Measurements from ENCODE around the gene MBP.

The MBP gene

DNA sequence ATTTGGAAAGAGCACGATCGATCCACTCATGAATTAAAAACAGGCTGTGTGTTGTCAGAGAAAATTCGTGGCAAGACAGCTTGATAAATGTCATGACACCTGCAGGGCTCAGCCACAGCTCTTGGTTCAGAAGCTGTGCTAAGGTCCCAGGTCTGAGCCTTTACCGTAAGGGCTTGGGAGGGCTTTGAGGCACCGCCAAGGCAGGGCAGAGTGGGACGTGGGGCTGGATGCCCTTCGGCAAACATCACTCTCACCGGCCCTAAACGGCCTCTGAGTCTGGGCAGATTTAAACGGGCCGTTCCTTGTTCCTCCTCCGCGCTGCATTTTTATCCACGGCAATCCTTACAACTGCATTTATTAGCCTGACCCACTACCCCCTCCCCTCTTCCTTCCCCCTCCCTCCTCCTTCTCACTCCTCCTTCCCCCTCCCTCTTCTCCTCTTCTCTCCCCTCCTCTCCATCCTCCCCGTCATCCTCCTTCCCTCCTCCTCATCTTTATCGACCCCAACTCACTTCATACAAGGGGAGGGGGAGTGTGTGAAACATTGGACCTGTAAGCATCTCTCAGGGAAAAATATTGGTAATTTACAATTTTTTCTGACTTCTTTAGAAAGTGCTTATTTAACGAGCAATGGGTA is 33.9 kb downstream of the MBP start:
- DNase-seq: no peak

DNA sequence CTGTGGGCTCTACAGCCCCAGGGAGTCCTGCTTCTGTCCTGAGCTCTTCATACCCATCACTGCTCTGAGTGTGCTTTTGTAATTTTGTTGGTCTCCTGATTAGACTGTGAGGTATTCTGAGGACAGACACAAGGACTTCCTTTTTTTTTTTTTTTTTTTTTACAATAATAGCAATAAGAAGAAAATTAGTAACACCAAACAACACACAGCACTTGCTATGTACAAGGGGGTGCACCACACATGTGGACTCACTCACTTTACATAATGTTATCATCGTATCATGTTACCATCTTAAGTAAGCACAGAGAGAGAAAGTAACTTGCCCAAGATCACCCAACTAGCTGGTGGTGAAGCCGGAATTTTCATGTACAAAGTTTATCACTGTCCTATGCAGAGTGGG is 34.6 kb downstream of the MBP start:
- DNase-seq: no peak

DNA sequence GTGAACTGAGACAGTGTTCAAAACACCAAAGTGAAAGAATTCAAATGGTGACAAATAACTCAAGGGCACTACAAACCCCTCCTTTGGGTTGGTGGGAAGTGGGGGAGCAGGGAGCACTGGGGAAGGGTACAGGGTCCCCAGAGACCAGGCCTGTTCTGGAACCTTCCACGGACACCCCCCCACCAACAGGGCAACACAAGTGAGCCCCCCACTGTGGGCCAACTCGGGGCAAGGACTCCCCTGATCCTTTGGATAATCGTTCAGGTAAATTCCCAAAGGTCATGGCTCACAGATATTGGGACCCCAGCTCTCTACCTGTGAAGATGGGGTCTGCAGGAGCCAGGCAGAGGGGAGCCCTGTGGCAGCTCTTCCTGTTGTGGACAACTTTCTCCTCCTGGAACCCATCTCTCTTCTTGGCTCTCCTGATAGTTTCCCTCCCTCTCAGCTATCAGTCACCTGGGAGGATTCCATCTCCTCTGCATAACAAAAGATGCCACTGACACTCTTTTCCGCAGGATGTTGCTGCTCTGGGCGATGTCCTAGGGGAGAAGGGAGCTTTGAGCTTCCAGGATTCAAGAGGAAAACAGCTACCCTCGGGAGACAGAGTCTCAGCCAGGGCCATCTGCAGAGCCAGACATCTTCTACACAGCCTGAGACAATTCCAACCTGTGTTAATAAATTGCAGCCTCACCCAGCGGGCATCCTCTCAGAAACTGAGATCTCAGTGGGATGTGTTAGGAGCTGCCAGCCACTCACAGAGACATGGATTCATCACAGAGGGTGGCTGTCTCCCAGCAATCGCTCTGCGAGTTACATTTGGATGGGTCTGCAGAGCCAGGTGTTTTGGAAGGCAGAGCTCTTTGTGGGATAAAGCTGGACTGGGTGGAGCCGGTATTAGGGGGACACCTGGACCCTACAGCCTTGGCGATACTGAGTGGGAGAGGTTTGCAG is 35.4 kb downstream of the MBP start:
- DNase-seq: no peak

DNA sequence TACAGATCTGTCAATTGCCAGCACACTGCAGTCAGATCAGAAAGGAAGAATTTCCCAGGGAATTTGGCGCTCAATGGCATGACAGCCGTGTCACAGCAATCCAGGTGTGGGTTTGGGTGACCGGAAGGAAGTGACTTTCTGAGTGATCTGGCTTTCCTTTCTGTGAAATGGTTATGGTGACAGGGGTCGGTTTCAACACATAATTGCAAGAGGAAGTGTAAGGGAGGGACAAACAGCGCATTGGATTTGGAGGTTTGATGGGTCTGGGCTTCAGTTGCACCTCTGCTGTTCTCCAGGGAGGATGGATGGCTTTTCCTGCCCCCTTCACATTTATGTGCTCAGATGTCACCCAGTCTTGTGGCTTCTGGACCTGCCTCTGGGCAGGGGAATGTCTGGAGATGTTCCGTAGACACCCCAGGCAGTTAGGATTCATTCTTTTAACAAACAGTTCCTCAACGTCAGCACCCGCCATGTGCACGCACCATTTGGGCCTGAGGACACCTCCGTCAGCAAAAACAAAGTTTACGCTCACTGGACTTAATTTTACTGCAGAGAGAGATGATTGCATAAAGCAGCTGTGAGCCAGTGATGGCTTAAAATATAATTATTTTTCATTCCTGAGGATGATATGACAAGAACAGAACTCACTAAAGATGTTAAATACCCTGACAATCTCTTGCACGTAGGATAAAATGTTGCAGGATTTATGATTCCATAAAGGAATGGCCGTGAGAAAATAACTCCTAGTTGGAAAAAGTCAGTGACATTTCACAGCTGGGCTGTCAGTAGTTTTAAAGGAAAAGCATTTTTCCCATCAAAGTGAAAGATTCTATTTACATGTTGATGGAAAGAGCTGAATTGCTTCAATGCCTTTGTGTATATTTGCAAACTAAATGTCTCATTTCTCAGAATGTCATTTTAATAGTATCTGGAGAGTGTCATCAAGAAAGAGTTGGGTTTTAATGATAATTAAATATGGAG is 36.9 kb downstream of the MBP start:
- DNase-seq: no peak

DNA sequence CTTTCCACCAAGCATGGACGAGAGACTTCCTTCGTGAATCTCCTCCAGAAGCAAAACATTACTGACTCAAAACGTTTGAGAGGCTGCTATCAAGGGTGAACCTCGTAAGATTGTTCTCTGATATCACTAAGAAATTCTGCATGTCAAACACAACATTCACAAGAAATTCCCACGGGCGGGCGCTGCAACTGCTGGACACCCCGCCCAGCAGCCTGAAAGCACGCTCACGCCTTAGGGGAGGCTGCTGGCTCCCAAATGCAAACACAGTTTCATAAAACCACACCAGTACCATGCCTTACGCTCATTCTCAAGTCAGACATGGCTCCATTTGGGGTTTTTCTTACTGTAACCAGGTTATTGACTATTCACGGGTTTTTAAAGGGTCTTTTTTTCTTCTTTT is 39.0 kb downstream of the MBP start:
- no peak for DNase-seq

DNA sequence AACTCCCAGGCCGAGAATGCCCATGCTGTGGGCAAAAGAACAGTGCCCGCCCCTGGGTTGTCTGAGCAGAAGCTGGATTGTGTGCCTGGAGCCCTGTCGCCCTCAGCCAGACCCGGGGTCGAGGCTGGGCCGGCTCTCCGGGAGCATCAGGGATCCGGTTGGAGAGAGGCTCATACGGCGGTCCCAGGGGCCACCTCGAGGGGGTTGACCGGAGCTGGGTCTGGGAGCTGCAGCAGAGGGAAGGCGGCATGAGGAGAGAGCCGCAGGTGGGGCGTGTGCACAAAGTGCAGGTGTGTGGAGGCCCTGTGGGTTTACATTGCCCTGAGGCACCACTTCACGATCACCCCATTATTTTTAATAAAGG is 39.5 kb downstream of the MBP start:
- no peak for DNase-seq

DNA sequence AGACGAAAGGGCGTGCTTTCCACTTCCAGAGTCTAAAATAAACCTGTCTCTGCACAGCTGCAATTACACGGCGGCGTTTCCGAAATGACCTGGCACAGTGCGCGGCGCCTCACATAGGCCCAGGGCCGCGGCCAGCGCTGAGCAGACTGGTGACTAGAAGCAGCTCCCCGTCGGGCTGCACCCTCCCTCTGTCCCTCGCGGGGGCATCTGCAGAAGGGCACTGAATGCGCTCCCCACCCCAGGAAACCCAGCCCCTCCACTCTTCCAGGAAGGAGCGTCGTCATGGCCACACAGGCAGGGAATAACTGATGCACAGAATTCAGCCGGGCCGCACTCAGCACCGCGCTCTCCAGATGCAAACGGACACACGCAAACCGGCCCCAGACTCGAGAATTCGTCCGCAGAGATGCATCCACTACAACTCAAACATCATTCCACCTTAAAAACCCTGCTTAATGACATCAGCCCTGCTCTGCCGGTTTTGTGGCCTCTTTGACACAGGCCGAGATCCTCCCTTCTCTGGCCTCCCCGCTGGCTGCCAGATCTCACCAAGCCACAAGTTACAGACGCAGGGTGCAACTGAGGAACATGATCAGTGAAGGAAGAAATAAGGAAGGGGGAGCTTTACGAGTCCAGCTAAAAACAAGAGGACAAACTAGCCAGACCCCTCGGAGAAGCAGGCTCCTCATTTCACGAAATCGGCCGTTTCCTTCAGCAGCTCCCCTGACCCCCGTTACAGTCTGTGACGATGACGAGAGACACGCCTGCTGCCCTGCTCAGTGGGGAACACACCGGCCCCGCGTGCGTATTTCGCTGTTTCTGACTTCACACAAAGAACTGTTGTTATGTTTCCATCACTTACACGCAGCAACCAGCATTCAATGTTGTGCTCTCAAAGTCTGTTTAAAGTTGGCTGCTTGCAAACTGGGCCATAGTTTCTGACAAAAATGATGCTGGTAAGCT is 40.2 kb downstream of the MBP start:
- DNase-seq: no peak

DNA sequence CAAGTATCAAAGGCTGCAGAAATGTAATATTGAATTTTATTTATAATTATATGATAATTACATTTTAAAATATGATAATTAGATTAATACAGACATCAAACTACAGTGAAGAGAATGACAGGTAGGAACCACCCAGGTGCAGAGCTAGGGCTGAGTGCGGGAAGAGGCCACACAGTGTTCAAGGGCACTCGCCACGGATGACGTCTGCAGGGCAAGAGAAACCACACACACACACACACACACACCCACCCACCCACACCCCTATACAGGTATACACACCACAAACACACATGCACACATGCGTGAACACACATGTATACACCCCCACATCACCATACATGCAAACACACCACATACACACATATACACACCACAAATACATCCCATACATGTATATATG is 41.2 kb downstream of the MBP start:
- DNase-seq: no peak

DNA sequence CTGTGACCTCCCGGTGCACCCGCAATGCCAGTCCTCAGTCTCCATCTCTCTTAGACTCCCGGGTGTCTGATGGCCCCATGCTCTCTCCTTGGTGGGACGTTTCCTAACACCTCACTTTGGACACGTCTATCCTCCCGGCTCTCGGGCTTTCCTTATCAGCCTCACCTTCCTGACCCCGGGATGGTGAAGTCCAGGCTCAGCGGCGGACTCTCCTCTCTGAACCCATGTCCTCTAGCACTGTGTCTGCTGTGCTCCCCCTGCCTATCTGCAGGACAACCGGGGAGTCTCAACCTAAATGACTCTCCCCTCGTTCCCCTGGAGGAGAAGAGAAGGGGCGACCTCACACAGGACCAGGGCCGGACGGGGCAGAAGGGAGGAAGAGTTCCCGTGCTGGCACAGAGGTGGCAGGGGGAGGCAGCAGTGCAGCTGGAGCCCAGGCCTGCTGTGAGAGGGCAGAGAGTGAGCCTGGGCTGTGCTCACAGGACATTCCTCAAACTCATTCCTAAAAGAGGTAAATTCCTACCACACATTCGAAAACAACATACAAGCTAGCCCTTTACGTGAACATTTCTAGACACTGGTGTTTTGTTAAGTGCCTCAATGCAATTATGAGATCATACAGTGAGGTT is 41.9 kb downstream of the MBP start:
- DNase-seq: no peak

DNA sequence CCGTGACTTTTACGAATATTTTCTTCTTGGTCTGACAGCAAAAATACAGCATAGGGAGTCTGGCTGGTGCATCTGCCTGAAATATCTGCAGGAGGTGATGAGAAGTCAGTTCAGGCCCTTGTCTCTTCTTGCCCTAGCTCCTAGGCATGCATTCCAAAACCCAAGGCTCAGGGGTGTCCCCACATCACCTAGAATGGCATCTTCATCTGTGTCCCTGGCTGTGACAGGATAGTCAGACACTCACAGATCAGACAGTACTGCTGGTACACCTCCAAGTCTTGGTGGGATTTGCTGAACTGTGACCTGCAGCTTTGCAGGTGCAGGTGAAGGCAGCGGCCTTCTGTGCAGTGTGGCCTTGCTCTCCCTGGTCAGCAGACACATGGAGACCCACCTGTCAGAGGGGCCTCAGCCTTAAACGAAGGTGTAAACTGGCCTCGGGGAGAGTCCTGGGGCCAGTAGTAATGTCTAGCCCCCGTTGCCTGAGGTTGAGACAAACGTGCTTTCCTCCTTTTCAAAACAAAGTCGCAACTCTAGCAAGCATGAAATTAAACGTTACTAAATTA is 42.8 kb downstream of the MBP start:
- DNase-seq: no peak

DNA sequence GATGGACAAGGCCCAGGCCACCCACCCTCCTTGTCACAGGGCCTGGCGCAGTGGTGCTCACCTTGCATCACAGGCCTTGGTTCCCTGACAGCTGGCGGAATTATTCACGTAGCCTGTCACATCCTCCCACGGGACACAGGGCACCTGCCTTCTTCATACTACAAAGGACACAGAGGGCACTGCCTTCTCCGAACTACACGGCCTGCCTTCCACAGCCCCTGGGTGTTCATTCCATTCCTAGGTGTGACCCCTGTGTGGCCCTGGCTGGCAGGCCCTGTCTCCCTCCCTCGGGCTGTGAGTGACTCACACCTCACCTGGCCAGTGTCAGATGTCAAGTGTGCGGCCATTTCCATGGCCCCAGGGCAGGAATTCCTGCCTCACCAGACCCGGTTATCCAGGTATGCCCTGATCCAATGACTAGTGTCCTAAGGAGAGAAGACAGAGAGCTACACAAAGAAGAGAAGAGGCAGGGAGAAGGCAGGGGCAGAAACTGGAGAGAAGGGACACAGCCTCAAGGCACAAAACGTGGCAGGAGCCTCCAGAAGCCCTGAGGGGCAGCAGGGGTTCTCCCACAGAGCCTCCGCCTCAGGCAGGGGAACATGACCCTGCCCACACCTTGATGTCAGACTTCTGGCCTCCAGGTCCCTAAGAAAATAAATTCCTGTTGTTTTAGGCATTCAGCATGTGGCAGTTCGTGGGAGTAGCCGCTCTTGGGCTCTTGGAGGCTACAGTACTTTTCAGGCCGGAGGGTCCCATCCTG is 43.4 kb downstream of the MBP start:
- no peak for DNase-seq

DNA sequence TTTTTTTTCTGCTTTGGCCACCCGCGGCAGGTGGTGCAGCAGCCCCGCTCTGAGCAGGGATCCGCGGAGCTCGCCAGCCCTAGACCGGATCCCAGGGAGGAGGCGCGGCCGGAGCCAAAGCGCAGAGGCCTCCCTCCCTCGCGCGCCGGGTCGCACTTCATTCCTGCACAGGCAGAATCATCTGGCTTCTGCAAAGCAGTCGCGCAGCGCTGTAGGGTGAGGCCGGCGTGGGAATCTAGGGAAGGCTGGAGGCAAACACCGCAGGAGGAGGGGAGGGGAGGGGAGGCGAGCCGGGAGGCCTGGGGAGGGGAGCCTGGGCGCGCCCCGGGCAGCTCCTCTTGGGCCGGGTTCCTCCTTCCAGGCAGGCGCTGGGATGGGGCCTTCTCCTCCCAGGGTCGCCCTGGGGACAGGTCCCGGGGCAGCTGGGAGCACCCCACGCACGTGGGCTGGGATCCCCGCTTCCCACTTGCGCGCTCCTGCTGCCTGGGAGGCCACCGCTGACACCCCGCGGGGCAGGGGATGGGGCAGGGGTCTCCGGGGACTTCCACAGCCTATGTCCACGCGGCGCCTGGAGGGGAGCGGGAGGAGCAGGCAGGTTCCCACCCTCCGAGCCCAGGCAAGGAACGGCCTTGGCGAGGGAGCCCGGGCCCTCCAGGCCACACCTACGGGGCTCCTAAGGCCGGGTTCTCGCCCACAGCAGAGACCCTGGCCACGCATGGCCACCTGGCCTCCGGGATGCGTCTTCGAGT is 45.0 kb downstream of the MBP start:
- no peak for DNase-seq

DNA sequence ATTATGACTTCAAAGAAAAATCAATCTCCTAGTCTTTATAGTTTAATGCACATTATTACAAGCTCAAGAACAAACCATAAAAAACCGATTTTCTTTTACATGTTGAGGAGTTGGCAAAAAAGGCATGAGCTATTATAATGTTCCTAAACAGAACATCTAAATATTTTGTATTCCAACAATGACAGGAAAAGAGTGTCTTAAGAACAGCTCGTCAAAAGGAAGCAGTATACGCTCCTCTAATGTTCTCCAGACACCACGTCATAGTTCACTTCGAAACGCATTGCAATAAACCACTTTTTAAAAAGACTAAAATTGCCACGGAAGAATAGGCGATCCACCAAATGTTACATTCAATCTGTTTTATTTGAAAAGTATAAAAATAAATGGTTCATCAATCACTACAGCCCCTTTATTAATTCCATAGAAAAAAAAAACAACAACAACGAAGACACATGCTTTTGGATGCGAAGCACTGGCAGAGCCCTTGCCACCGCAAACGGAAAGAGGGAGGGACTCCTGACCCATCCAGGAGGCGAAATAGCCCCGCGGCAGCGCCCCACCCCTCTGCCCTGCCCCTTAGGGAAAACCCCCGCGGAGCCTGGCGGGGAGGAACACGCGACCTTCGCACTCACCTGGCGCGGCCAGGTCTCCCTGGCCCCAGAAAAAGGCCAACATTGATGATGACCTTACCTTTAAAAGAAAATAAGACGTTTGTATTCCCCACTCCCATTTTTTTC is 45.8 kb downstream of the MBP start:
- DNase-seq: no peak

DNA sequence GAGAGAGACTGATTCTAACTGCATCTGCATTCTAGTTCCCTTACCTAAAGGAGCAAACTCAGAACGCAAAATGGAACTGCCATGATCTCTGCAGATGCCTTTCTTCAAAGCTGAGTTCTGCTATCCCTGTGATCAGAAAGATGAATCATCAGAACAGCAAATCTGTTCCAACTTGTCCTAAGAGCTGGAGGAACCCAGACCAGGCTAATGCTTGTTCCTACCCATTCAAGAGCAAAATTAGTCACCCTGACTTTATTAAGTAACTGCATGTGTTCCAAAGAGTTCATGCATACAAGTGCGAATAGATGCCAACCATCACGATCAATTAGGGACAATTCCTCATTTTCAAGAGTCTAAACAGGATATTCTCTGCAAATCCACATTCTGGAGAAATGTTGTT is 46.5 kb downstream of the MBP start:
- no peak for DNase-seq

DNA sequence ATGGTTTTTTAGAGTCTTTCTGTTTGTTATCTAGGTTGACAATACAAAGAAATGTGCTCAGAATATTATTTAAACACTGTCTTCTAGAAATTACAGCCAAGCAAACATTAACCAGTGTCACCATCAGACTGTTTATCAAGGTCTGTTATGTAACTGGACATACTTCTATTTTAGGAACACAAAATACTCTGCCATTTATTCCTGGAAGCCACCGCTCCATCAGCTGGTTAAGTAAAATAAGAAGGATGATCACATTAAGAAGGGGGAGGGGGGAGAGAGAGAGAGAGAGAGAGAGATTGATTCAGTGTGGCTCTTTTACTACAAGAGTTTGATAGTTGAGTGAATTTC is 47.9 kb downstream of the MBP start:
- DNase-seq: no peak

DNA sequence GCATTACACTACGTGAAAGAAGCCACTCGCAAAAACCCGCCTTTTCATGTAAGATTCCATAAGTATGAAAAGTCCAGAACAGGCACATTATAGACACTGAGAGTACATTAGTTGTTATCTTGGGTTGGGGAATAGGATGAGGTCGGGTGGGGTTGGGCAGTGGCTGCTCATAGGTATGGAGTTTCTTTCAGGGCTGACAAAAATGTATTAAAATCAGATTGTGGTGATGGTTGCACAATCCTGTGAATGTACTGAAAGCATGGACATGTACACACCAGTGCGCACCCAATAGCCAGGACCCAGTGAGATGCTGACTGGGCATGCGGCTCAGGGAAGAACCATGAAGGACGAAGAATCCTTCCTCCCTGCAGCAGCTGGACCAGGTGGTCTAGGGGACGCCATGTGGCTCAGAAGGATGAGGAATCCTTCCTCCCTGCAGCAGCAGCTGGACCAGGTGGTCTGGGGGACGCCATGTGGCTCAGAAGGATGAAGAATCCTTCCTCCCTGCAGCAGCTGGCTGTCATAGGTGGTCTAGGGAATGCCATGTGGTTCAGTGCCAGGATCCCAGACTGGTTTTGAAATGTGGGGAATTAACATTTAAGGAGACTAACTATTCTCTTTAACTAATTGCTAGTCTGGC is 50.1 kb downstream of the MBP start:
- no peak for DNase-seq

DNA sequence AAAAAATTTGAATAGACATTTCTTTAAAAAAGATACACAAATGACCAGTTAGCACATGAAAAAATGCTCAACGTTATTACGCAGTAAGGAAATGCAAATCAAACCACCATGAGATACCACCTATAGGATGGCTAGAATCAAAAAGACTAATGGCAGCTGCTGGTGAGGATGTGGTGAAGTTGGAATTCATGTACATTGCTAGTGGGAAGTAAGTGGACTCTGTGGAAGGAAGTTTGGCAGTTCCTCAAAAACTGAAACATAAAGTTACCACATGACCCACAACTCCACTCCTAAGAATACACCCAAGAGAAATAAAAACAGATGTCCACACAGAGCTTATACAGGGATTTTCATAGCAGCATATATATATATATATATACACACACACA is 51.2 kb downstream of the MBP start:
- no peak for DNase-seq

DNA sequence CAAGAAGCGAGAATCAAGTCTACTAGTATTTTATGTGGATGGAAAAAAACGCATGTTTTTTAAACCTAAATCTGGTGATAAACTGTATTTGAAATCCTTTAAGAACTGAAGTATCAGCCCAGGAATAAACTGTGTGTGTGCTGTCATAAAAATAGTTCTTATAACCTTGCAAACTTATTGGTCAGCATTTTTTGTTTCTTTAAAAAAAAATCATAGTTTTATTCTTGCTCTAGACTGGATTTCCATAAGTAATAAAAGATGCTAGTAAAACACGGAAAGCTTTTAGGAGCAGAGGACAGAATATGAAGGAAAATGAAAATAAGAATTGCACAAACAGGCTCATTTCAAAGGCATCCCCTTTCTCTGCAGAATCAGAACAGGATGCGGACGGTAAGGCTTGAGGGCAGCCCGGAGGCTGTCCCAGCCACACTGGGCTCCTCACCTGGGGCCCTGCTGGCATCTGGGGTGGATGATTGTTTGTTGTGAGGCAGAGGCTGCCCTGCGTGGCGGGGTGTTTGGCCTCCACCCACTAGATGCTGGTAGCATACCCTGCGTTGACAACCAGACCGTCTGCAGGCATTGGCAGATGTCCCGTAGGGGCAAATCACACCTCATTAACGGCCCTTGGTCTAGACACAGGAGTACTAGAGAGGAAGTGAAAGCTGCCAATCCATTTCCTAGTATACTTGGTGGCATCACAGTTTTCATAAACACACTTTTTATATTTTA is 52.5 kb downstream of the MBP start:
- no peak for DNase-seq
